ENCODE measurements around the gene PTGES3L. TPM values are rescaled to one million over a fixed set of nuclear protein-coding genes. Genes with fewer than 3 reads are reported as not detected.
A peak's percentile ranks its signal among the peaks of the same experiment; 100 is the strongest.

PTGES3L gene
- total and polyA plus RNA-seq, 2 of the 13 experiments (the other 11 are each of a cell fraction or from before 2014, with no cell fraction given), result 1.2 to 2.9 TPM

DNA sequence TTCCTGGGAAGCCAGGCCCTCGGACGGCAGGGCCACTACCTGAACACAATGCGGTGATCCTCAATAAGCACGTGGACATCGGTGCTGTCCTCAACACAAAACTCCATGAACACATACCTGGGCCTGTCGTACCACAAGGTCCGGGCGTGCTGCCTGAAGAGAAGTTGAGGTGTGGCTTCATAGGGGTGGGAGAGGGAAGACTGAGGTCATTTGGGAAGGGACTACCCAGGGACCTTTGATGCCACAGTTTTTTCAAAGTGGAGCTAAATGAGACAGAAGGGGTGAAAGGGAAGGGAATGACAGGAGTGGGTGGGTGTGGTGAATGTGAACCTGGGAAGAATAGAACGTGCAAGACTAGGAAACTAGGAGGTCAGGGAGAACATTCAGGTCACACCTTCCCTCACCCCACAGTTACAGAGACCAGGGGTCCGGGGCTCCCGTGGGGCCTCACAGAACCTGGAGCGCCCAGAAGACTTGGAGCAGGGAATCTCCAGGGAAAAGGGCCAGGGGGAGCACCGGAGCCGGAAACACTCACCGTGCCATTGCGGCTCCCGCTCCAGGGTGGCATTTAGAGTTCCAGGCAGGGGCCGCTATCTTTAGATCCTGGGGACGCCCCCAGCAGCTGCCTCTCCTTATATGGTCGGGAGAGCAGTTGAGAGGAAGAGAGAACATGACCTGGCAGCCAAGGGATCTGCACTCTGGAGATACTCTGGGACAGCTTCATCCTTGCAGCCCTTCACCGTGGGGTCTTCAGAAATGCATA is at the start of gene PTGES3L (continued):
- no peak for TF ChIP-seq DMTF1 (CRISPR knock-in tag; IDR thresholded peaks at IDR 0.05)
- TF ChIP-seq, protein P1, sequence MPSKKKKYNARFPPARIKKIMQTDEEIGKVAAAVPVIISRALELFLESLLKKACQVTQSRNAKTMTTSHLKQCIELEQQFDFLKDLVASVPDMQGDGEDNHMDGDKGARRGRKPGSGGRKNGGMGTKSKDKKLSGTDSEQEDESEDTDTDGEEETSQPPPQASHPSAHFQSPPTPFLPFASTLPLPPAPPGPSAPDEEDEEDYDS (CRISPR knock-in tag; IDR thresholded peaks at IDR 0.05), result no peak; the same call in 1 of the 2 replicates
- no peak for TF ChIP-seq ETV6 (CRISPR knock-in tag; conservative IDR thresholded peaks at IDR 0.05)
- TF ChIP-seq FOXA1 (IDR thresholded peaks at IDR 0.05), result no peak
- TF ChIP-seq FOXA1 (CRISPR knock-in tag; IDR thresholded peaks at IDR 0.05), result no peak
- TF ChIP-seq, protein P2, sequence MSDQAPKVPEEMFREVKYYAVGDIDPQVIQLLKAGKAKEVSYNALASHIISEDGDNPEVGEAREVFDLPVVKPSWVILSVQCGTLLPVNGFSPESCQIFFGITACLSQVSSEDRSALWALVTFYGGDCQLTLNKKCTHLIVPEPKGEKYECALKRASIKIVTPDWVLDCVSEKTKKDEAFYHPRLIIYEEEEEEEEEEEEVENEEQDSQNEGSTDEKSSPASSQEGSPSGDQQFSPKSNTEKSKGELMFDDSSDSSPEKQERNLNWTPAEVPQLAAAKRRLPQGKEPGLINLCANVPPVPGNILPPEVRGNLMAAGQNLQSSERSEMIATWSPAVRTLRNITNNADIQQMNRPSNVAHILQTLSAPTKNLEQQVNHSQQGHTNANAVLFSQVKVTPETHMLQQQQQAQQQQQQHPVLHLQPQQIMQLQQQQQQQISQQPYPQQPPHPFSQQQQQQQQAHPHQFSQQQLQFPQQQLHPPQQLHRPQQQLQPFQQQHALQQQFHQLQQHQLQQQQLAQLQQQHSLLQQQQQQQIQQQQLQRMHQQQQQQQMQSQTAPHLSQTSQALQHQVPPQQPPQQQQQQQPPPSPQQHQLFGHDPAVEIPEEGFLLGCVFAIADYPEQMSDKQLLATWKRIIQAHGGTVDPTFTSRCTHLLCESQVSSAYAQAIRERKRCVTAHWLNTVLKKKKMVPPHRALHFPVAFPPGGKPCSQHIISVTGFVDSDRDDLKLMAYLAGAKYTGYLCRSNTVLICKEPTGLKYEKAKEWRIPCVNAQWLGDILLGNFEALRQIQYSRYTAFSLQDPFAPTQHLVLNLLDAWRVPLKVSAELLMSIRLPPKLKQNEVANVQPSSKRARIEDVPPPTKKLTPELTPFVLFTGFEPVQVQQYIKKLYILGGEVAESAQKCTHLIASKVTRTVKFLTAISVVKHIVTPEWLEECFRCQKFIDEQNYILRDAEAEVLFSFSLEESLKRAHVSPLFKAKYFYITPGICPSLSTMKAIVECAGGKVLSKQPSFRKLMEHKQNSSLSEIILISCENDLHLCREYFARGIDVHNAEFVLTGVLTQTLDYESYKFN (CRISPR knock-in tag; conservative IDR thresholded peaks at IDR 0.05), result peak; percentile 31; the same call in 1 of the 2 replicates
- no peak for TF ChIP-seq ZSCAN9 (CRISPR knock-in tag; IDR thresholded peaks at IDR 0.05; ENCODE audit: borderline replicate concordance)
- no peak for TF ChIP-seq ZNF431 (CRISPR knock-in tag; IDR thresholded peaks at IDR 0.05; ENCODE audit: borderline replicate concordance, low read depth)
- no peak for TF ChIP-seq ZNF343 (CRISPR knock-in tag; IDR thresholded peaks at IDR 0.05)
- TF ChIP-seq SP1 (IDR thresholded peaks at IDR 0.05), result no peak
- TF ChIP-seq SP1 (CRISPR knock-in tag; IDR thresholded peaks at IDR 0.05), result 0 out of 2 replicates have a peak, but pooled peaks have one; percentile 12
- TF ChIP-seq ZFP90 (CRISPR knock-in tag; IDR thresholded peaks at IDR 0.05; ENCODE audit: borderline replicate concordance), result peak; percentile 81; the same call in 1 of the 2 replicates
- TF ChIP-seq NFRKB (IDR thresholded peaks at IDR 0.05), result no peak
- no peak for TF ChIP-seq ZNF292 (CRISPR knock-in tag; IDR thresholded peaks at IDR 0.05; ENCODE audit: borderline replicate concordance, low read depth)
- no peak for TF ChIP-seq ZNF792 (CRISPR knock-in tag; IDR thresholded peaks at IDR 0.05)
- peak; percentile 77; the same call in 1 of the 2 replicates for TF ChIP-seq BRCA1 (CRISPR knock-in tag; IDR thresholded peaks at IDR 0.05)
- TF ChIP-seq ZBTB44 (CRISPR knock-in tag; IDR thresholded peaks at IDR 0.05), result no peak
- TF ChIP-seq, protein P3, sequence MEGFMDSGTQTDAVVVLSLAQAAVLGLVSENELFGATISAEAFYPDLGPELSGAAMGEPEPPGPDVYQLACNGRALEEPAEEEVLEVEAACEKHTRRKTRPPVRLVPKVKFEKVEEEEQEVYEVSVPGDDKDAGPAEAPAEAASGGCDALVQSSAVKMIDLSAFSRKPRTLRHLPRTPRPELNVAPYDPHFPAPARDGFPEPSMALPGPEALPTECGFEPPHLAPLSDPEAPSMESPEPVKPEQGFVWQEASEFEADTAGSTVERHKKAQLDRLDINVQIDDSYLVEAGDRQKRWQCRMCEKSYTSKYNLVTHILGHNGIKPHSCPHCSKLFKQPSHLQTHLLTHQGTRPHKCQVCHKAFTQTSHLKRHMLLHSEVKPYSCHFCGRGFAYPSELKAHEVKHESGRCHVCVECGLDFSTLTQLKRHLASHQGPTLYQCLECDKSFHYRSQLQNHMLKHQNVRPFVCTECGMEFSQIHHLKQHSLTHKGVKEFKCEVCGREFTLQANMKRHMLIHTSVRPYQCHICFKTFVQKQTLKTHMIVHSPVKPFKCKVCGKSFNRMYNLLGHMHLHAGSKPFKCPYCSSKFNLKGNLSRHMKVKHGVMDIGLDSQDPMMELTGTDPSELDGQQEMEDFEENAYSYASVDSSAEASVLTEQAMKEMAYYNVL (CRISPR knock-in tag; IDR thresholded peaks at IDR 0.05; ENCODE audit: borderline replicate concordance), result 0 out of 2 replicates have a peak, but pooled peaks have one; percentile 67
- TF ChIP-seq POLR2G (IDR thresholded peaks at IDR 0.05; ENCODE audit: low read depth, low read length), result peak; percentile 63
- no peak for TF ChIP-seq ARNT2 (CRISPR knock-in tag; IDR thresholded peaks at IDR 0.05; ENCODE audit: low read depth)

Data from HepG2 (cell line).